Measurements from ENCODE around the gene VAMP2.
A peak's percentile ranks its signal among the peaks of the same experiment; 100 is the strongest.
"Not testable (repeated sequence)": the region's sequence is repeated elsewhere in the genome, so short reads cannot be mapped to it uniquely, and the experiment has no call there.

VAMP2 gene

DNA sequence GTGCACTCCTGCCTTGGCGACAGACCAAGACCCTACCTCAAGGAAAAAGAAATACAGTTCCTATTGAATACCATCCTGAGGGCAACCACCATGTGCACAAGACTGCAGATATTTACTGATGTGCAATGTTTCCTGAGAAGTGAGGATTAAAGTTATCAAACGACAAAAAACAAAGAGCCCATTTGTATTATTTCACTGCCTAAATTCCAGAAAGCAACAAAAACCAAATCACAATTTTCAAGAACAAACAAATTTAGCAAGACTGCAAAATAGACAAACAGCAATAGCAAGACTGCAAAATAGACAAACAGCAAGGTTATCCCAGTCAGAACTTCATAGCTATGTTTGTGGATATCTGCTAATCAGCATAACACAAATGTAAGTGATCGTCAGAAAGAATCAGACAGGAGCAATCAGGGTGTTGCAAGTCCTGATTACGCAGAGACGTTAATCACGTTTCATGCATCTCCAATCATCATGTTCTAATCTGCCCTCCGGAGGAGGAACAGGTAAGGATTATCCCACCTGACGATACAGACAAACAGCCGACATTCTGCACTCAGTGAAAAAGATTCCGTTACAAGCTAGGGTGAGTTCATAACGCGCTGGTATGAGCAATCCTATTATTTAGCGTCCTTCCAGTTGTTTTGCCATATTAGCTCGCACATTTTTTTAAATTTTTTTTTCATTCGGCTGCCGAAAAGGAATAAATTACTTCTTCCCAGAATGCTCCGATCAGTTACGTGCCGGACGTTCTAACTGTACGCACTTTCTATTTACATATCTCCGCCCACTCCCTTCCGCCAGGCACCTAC is 10.5 kb upstream of the VAMP2 start:
- Histone ChIP-seq H3K4me2 (ENCODE audit: low read depth, low read length, poor library complexity, severe bottlenecking) (peak overlapping the region; percentile 86), H3F3A (ENCODE audit: insufficient read depth) (peaks cover 28% of the 10 kb centered on the region), H2AFZ (ENCODE audit: low read depth, low read length, severe bottlenecking) (peak overlapping the region; percentile 73)

DNA sequence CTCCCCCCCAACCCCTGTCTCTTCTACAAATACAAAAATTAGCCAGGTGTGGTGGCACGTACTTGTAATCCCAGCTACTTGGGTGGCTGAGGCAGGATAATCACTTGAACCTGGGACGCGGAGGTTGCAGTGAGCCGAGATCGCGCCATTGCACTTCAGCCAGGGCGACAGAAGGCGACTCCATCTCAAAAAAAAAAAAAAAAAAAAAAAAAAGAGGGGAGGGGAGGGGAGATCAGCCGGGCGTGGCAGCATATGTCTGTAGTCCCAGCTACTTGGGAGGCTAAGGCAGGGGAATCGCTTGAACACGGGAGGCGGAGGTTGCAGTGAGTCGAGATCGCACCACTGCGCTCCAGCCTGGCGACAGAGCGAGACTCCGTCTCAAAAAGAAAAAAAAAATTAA is 7.4 kb upstream of the VAMP2 start:
- H3K27me3 ChIP-seq (ENCODE audit: low read length); H3K9ac ChIP-seq (ENCODE audit: low read length); H3K36me3 ChIP-seq (ENCODE audit: low read length); H3K9me2 ChIP-seq (replicated peaks; ENCODE audit: insufficient read depth, low read length); H4K20me1 ChIP-seq (ENCODE audit: low read depth, low read length); H2AFZ ChIP-seq (ENCODE audit: low read depth, low read length, severe bottlenecking); H3K4me3 ChIP-seq (ENCODE audit: insufficient read depth, low read length, poor library complexity, severe bottlenecking); H3K27ac ChIP-seq (ENCODE audit: low read depth, low read length); H3K79me2 ChIP-seq (ENCODE audit: insufficient read depth, low read length); H3K9me3 ChIP-seq (ENCODE audit: insufficient read depth, low read length); H3K4me2 ChIP-seq (ENCODE audit: low read depth, low read length, poor library complexity, severe bottlenecking): not testable (repeated sequence)
- H3F3A ChIP-seq (ENCODE audit: insufficient read depth): peaks cover 30% of the 10 kb centered on the region

More for the DNA sequence above, 10.5 kb upstream of the VAMP2 start:
- Histone ChIP-seq H3K27me3 (ENCODE audit: low read length) (no peaks in the 10 kb centered on the region), H3K4me3 (ENCODE audit: insufficient read depth, low read length, poor library complexity, severe bottlenecking) (peak overlapping the region; percentile 57), H3K9me2 (replicated peaks; ENCODE audit: insufficient read depth, low read length) (no peaks in the 10 kb centered on the region), H4K20me1 (ENCODE audit: low read depth, low read length) (no peaks in the 10 kb centered on the region), H3K27ac (ENCODE audit: low read depth, low read length) (peak overlapping the region; percentile 92), H3K36me3 (ENCODE audit: low read length) (no peaks in the 10 kb centered on the region), H3K9me3 (ENCODE audit: insufficient read depth, low read length) (no peaks in the 10 kb centered on the region), H3K9ac (ENCODE audit: low read length) (peak overlapping the region; percentile 58), H3K79me2 (ENCODE audit: insufficient read depth, low read length) (no peaks in the 10 kb centered on the region; the same call in 1 of the 2 replicates)
- TF ChIP-seq, protein P1, sequence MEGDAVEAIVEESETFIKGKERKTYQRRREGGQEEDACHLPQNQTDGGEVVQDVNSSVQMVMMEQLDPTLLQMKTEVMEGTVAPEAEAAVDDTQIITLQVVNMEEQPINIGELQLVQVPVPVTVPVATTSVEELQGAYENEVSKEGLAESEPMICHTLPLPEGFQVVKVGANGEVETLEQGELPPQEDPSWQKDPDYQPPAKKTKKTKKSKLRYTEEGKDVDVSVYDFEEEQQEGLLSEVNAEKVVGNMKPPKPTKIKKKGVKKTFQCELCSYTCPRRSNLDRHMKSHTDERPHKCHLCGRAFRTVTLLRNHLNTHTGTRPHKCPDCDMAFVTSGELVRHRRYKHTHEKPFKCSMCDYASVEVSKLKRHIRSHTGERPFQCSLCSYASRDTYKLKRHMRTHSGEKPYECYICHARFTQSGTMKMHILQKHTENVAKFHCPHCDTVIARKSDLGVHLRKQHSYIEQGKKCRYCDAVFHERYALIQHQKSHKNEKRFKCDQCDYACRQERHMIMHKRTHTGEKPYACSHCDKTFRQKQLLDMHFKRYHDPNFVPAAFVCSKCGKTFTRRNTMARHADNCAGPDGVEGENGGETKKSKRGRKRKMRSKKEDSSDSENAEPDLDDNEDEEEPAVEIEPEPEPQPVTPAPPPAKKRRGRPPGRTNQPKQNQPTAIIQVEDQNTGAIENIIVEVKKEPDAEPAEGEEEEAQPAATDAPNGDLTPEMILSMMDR (IDR thresholded peaks at IDR 0.05; ENCODE audit: insufficient read depth, low read length, poor library complexity, severe bottlenecking): no peak
- TF ChIP-seq EZH2phosphoT487 (conservative IDR thresholded peaks at IDR 0.05; ENCODE audit: low read length): no peak

DNA sequence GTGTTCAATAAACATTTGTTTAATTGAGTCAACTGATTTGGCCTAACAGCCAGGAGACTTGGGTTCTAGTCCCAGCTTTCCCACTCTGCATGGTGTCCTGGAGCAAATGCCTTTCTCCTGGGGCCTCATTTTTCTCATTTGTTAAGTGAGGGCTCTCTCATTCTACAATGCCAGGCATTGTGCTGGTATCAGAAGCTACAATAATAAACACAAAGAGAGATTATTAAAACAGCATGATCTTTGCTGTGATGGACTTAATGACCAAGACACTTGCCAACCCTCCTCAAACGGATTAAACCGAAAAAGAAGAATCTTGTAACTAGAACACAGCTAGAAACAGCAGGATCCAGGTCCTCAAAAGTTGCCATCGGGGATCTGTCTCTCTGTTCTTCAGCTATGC is 4.8 kb upstream of the VAMP2 start:
- Histone ChIP-seq H3K27me3 (ENCODE audit: low read length) (no peaks in the 10 kb centered on the region), H4K20me1 (ENCODE audit: low read depth, low read length) (no peaks in the 10 kb centered on the region), H3K9me2 (replicated peaks; ENCODE audit: insufficient read depth, low read length) (no peaks in the 10 kb centered on the region), H2AFZ (ENCODE audit: low read depth, low read length, severe bottlenecking) (no peak overlapping the region), H3K9me3 (ENCODE audit: insufficient read depth, low read length) (no peaks in the 10 kb centered on the region), H3K9ac (ENCODE audit: low read length) (no peak overlapping the region), H3K27ac (ENCODE audit: low read depth, low read length) (no peak overlapping the region), H3K79me2 (ENCODE audit: insufficient read depth, low read length) (peaks cover 2% of the 10 kb centered on the region), H3K36me3 (ENCODE audit: low read length) (no peaks in the 10 kb centered on the region), H3K4me2 (ENCODE audit: low read depth, low read length, poor library complexity, severe bottlenecking) (no peak overlapping the region), H3K4me3 (ENCODE audit: insufficient read depth, low read length, poor library complexity, severe bottlenecking) (no peak overlapping the region), H3F3A (ENCODE audit: insufficient read depth) (peaks cover 17% of the 10 kb centered on the region)
- TF ChIP-seq, protein P1 (IDR thresholded peaks at IDR 0.05; ENCODE audit: insufficient read depth, low read length, poor library complexity, severe bottlenecking): no peak
- no peak for TF ChIP-seq EZH2phosphoT487 (conservative IDR thresholded peaks at IDR 0.05; ENCODE audit: low read length)

GRCh38 chr17:8166731-8167130 is 4.0 kb upstream of the VAMP2 start:
- no peak overlapping the region for H3K4me2 ChIP-seq (ENCODE audit: low read depth, low read length, poor library complexity, severe bottlenecking)
- peaks cover 13% of the 10 kb centered on the region for H3F3A ChIP-seq (ENCODE audit: insufficient read depth)
- H3K27me3 ChIP-seq (ENCODE audit: low read length): no peaks in the 10 kb centered on the region
- no peaks in the 10 kb centered on the region for H3K9me2 ChIP-seq (replicated peaks; ENCODE audit: insufficient read depth, low read length)
- no peak overlapping the region for H3K4me3 ChIP-seq (ENCODE audit: insufficient read depth, low read length, poor library complexity, severe bottlenecking)
- H3K27ac ChIP-seq (ENCODE audit: low read depth, low read length): no peak overlapping the region
- H3K79me2 ChIP-seq (ENCODE audit: insufficient read depth, low read length): peaks cover 10% of the 10 kb centered on the region
- H3K36me3 ChIP-seq (ENCODE audit: low read length): no peaks in the 10 kb centered on the region
- no peaks in the 10 kb centered on the region for H4K20me1 ChIP-seq (ENCODE audit: low read depth, low read length)
- H2AFZ ChIP-seq (ENCODE audit: low read depth, low read length, severe bottlenecking): no peak overlapping the region
- no peaks in the 10 kb centered on the region for H3K9me3 ChIP-seq (ENCODE audit: insufficient read depth, low read length)
- H3K9ac ChIP-seq (ENCODE audit: low read length): no peak overlapping the region
- TF ChIP-seq, protein P1 (IDR thresholded peaks at IDR 0.05; ENCODE audit: insufficient read depth, low read length, poor library complexity, severe bottlenecking): no peak
- TF ChIP-seq EZH2phosphoT487 (conservative IDR thresholded peaks at IDR 0.05; ENCODE audit: low read length): no peak
